HepG2 (cell line): Measurements from ENCODE around the gene MAP1LC3B. TPM values are rescaled to one million over a fixed set of nuclear protein-coding genes. Genes with fewer than 3 reads are reported as not detected.

Source experiments
- BHLHE40 ChIP-seq: IDR thresholded peaks from 2 replicates; pipeline ENCODE4 v1.6.1; 2011; ENCODE audit warnings: low read length, improper control_type of control experiment
- CEBPG ChIP-seq: IDR thresholded peaks from 2 replicates; pipeline ENCODE4 v1.6.1; 2016
- DNMT1 ChIP-seq: sonication (generic); formaldehyde crosslinking; IDR thresholded peaks from 2 replicates; pipeline ENCODE4 v1.5.1; 2020; ENCODE audit warnings: mild to moderate bottlenecking, missing genetic modification reagents
- ETV5 ChIP-seq: IDR thresholded peaks from 2 replicates; pipeline ENCODE4 v1.6.1; 2018; ENCODE audit warnings: missing biosample characterization, missing genetic modification reagents, inconsistent platforms, borderline replicate concordance
- FOSL2 ChIP-seq: sonication (generic); formaldehyde crosslinking; IDR thresholded peaks from 2 replicates; pipeline ENCODE4 v1.4.0; 2020; ENCODE audit warnings: missing genetic modification reagents
- PAXIP1 ChIP-seq: sonication (generic); formaldehyde crosslinking; conservative IDR thresholded peaks from 2 replicates; pipeline ENCODE4 v1.4.0; 2020; ENCODE audit warnings: mild to moderate bottlenecking, missing genetic modification reagents, moderate library complexity
- RFXANK ChIP-seq: IDR thresholded peaks from 2 replicates; pipeline ENCODE4 v1.6.1; 2016
- SALL1 ChIP-seq: sonication (generic); formaldehyde crosslinking; IDR thresholded peaks from 2 replicates; pipeline ENCODE4 v1.8.0; 2022; ENCODE audit warnings: mild to moderate bottlenecking, missing genetic modification reagents
- SOX13 ChIP-seq, 3 experiments: fragments of 450-650 bp in 1 of 3; sonication (generic) in 1 of 3; formaldehyde crosslinking in 1 of 3; IDR thresholded peaks in 2 of 3; conservative IDR thresholded peaks in 1 of 3; 2 replicates each; pipeline versions ENCODE4 v1.5.0 to v1.6.1; 2016 to 2020; ENCODE audit warnings: antibody characterized with exemption in 1 of 3, mild to moderate bottlenecking in 1 of 3, missing compliant biosample characterization in 1 of 3, missing genetic modification reagents in 1 of 3, moderate library complexity in 1 of 3
- SOX5 ChIP-seq: IDR thresholded peaks from 2 replicates; pipeline ENCODE4 v1.6.1; 2016; ENCODE audit warnings: borderline replicate concordance
- ZBTB25 ChIP-seq: IDR thresholded peaks from 2 replicates; pipeline ENCODE4 v1.6.1; 2018; ENCODE audit warnings: missing genetic modification reagents
- ZBTB37 ChIP-seq: sonication (generic); formaldehyde crosslinking; IDR thresholded peaks from 2 replicates; pipeline ENCODE4 v1.4.0; 2020; ENCODE audit warnings: mild to moderate bottlenecking, missing genetic modification reagents
- ZKSCAN5 ChIP-seq: sonication (generic); formaldehyde crosslinking; IDR thresholded peaks from 2 replicates; pipeline ENCODE4 v1.5.1; 2020; ENCODE audit warnings: mild to moderate bottlenecking, missing genetic modification reagents
- ZNF264 ChIP-seq: sonication (generic); formaldehyde crosslinking; IDR thresholded peaks from 2 replicates; pipeline ENCODE4 v1.4.0; 2020; ENCODE audit warnings: missing genetic modification reagents
- polyA plus RNA-seq, 8 experiments: library from polyadenylated mRNA; depleted of rRNA in 3 of 8; stranded (reverse) in 7 of 8; unstranded in 1 of 8; fragments of >200 nt; fragmentation: Illumina TruSeq in 4 of 8; extraction: Trizol in 4 of 8; gene quantifications; 2 replicates each; pipeline versions ENCODE4 v1.2.1 to v1.2.3, GENCODE V29; 2011 to 2016; ENCODE audit warnings: low read depth in 4 of 8, missing spikeins in 1 of 8, mixed read lengths in 1 of 8; ENCODE audit not compliant: insufficient read depth in 1 of 8
- total RNA-seq, 5 experiments: library from RNA; depleted of rRNA; stranded (reverse); fragments of >200 nt; fragmentation: Illumina TruSeq; extraction: Trizol; gene quantifications; 2 replicates each; pipeline ENCODE4 v1.2.3, GENCODE V29; 2016; ENCODE audit warnings: low read depth in 1 of 5
- TF ChIP-seq, protein P1 (sequence below): IDR thresholded peaks from 2 replicates; pipeline ENCODE4 v1.4.0; 2020; ENCODE audit warnings: mild to moderate bottlenecking, missing genetic modification reagents
- TF ChIP-seq, protein P2 (sequence below): sonication (generic); formaldehyde crosslinking; IDR thresholded peaks from 2 replicates; pipeline ENCODE4 v1.4.0; 2020; ENCODE audit warnings: missing genetic modification reagents

MAP1LC3B gene
- total and polyA plus RNA-seq, 2 of the 13 experiments (the other 11 are each of a cell fraction or from before 2014, with no cell fraction given) = 15.7 to 37.4 TPM

GRCh38 chr16:87389245-87389644 lies 2.9 kb upstream of the MAP1LC3B start (continued):
- peak; percentile 59; the same call in 1 of the 2 replicates for TF ChIP-seq PAXIP1
- peak; percentile 91 for TF ChIP-seq ZBTB37 (CRISPR knock-in tag)
- TF ChIP-seq, protein P1, sequence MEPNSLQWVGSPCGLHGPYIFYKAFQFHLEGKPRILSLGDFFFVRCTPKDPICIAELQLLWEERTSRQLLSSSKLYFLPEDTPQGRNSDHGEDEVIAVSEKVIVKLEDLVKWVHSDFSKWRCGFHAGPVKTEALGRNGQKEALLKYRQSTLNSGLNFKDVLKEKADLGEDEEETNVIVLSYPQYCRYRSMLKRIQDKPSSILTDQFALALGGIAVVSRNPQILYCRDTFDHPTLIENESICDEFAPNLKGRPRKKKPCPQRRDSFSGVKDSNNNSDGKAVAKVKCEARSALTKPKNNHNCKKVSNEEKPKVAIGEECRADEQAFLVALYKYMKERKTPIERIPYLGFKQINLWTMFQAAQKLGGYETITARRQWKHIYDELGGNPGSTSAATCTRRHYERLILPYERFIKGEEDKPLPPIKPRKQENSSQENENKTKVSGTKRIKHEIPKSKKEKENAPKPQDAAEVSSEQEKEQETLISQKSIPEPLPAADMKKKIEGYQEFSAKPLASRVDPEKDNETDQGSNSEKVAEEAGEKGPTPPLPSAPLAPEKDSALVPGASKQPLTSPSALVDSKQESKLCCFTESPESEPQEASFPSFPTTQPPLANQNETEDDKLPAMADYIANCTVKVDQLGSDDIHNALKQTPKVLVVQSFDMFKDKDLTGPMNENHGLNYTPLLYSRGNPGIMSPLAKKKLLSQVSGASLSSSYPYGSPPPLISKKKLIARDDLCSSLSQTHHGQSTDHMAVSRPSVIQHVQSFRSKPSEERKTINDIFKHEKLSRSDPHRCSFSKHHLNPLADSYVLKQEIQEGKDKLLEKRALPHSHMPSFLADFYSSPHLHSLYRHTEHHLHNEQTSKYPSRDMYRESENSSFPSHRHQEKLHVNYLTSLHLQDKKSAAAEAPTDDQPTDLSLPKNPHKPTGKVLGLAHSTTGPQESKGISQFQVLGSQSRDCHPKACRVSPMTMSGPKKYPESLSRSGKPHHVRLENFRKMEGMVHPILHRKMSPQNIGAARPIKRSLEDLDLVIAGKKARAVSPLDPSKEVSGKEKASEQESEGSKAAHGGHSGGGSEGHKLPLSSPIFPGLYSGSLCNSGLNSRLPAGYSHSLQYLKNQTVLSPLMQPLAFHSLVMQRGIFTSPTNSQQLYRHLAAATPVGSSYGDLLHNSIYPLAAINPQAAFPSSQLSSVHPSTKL (CRISPR knock-in tag) = peak; percentile 46; the same call in 1 of the 2 replicates
- peak; percentile 42; the same call in 1 of the 2 replicates for TF ChIP-seq CEBPG
- no peak for TF ChIP-seq ZKSCAN5 (CRISPR knock-in tag)
- TF ChIP-seq FOSL2 (CRISPR knock-in tag) = peak; percentile 31; the same call in 1 of the 2 replicates
- TF ChIP-seq DNMT1 (CRISPR knock-in tag) = no peak
- TF ChIP-seq RFXANK (CRISPR knock-in tag) = no peak
- TF ChIP-seq SOX13 (IDR thresholded peaks at IDR 0.05) = no peak
- TF ChIP-seq SOX13 (CRISPR knock-in tag; conservative IDR thresholded peaks at IDR 0.05 in 1 of 2, IDR thresholded peaks at IDR 0.05 in 1 of 2) = peak in 1 of 2 experiments; percentile 38; a peak in 1 of 4 replicates
- TF ChIP-seq ZBTB25 (CRISPR knock-in tag) = peak; percentile 25; the same call in 1 of the 2 replicates
- TF ChIP-seq ETV5 = peak; percentile 78
- TF ChIP-seq ZNF264 (CRISPR knock-in tag) = 0 out of 2 replicates have a peak, but pooled peaks have one; percentile 59
- peak; percentile 55; the same call in 1 of the 2 replicates for TF ChIP-seq SALL1 (CRISPR knock-in tag)
- TF ChIP-seq, protein P2, sequence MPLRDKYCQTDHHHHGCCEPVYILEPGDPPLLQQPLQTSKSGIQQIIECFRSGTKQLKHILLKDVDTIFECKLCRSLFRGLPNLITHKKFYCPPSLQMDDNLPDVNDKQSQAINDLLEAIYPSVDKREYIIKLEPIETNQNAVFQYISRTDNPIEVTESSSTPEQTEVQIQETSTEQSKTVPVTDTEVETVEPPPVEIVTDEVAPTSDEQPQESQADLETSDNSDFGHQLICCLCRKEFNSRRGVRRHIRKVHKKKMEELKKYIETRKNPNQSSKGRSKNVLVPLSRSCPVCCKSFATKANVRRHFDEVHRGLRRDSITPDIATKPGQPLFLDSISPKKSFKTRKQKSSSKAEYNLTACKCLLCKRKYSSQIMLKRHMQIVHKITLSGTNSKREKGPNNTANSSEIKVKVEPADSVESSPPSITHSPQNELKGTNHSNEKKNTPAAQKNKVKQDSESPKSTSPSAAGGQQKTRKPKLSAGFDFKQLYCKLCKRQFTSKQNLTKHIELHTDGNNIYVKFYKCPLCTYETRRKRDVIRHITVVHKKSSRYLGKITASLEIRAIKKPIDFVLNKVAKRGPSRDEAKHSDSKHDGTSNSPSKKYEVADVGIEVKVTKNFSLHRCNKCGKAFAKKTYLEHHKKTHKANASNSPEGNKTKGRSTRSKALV (CRISPR knock-in tag) = 0 out of 2 replicates have a peak, but pooled peaks have one; percentile 48
- peak; percentile 29; the same call in 1 of the 2 replicates for TF ChIP-seq SOX5 (CRISPR knock-in tag)
- peak; percentile 21; the same call in 1 of the 2 replicates for TF ChIP-seq BHLHE40
